ENCODE data around the gene MAN1A1.

DNA sequence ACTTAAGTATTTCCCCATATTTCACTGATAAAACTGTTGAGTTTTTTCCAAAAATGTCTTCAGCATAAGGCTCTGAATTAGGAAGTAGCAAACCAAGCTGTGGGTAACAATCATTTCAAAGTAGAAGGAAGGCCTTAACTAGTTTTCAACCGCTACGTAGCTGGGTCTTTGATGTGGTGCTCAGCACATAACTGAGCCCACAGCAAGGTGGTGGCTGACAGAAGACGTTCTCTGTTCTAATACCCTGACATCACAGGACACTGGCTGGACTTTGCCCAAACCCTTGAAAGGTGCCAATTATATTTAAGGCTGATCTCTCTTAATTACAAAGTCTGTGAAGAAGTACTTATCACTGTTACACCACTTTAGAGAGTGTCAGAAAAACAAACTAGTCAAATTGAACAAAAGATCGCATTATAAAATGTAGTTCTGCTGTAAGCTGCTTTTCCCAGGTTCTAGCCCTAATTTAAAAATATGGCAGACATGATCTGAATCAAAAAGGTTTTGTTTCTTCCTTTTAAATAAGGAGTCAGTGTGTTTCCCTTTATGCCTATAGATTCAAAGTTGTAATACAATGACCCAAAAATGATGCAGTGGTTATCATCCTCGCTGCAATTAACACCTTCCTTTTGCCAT is 26.7 kb downstream of the MAN1A1 start:
- TF ChIP-seq CREB1 (IDR thresholded peaks at IDR 0.05; ENCODE audit: low read depth), result no peak
- TF ChIP-seq ZBTB7A (IDR thresholded peaks at IDR 0.05; ENCODE audit: low read depth), result no peak
- TF ChIP-seq EP300 (IDR thresholded peaks at IDR 0.05; ENCODE audit: borderline replicate concordance), result no peak
- TF ChIP-seq TAF1 (IDR thresholded peaks at IDR 0.05; ENCODE audit: low read depth), result no peak
- TF ChIP-seq RAD21 (IDR thresholded peaks at IDR 0.05; ENCODE audit: low read depth), result no peak
- TF ChIP-seq, protein P1, sequence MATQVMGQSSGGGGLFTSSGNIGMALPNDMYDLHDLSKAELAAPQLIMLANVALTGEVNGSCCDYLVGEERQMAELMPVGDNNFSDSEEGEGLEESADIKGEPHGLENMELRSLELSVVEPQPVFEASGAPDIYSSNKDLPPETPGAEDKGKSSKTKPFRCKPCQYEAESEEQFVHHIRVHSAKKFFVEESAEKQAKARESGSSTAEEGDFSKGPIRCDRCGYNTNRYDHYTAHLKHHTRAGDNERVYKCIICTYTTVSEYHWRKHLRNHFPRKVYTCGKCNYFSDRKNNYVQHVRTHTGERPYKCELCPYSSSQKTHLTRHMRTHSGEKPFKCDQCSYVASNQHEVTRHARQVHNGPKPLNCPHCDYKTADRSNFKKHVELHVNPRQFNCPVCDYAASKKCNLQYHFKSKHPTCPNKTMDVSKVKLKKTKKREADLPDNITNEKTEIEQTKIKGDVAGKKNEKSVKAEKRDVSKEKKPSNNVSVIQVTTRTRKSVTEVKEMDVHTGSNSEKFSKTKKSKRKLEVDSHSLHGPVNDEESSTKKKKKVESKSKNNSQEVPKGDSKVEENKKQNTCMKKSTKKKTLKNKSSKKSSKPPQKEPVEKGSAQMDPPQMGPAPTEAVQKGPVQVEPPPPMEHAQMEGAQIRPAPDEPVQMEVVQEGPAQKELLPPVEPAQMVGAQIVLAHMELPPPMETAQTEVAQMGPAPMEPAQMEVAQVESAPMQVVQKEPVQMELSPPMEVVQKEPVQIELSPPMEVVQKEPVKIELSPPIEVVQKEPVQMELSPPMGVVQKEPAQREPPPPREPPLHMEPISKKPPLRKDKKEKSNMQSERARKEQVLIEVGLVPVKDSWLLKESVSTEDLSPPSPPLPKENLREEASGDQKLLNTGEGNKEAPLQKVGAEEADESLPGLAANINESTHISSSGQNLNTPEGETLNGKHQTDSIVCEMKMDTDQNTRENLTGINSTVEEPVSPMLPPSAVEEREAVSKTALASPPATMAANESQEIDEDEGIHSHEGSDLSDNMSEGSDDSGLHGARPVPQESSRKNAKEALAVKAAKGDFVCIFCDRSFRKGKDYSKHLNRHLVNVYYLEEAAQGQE (IDR thresholded peaks at IDR 0.05; ENCODE audit: low read depth), result no peak
- TF ChIP-seq FOXM1 (IDR thresholded peaks at IDR 0.05; ENCODE audit: borderline replicate concordance, low read depth), result no peak
- no peak for TF ChIP-seq YY1 (IDR thresholded peaks at IDR 0.05; ENCODE audit: low read depth)
- TF ChIP-seq, protein P2, sequence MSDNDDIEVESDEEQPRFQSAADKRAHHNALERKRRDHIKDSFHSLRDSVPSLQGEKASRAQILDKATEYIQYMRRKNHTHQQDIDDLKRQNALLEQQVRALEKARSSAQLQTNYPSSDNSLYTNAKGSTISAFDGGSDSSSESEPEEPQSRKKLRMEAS (IDR thresholded peaks at IDR 0.05), result no peak
- TF ChIP-seq TEAD4 (IDR thresholded peaks at IDR 0.05), result no peak
- no peak for TF ChIP-seq NFIC (IDR thresholded peaks at IDR 0.05)
- no peak for TF ChIP-seq CEBPB (IDR thresholded peaks at IDR 0.05)
- no peak for TF ChIP-seq EGR1 (IDR thresholded peaks at IDR 0.05)
- no peak for TF ChIP-seq TCF12 (IDR thresholded peaks at IDR 0.05; ENCODE audit: low read depth)

Data from Ishikawa (cell line).